HCT116 (cell line): ENCODE data around the gene REN. TPM values are rescaled to one million over a fixed set of nuclear protein-coding genes. Genes with fewer than 3 reads are reported as not detected.

Experiments
- ATAC-seq: fragments of 200-7000 bp; cut with Tn5 transposase; 2 replicates; pipeline ENCODE4 v1.9.1; 2020; ENCODE audit warnings: mild to moderate bottlenecking, moderate library complexity
- BruUV-seq: library from RNA; stranded (reverse); fragments of 400-500 nt; replicated peaks from 2 replicates; lab custom pipeline; 2021; lab: Mats Ljungman, UMichigan
- CTCF ChIA-PET: fragments of 300-600 bp; sonication (Branson Sonifier 250); formaldehyde crosslinking; loops from one replicate; lab custom pipeline; 2021; ENCODE audit warnings: antibody characterized with exemption; lab: Charles Lee
- POLR2A ChIA-PET: fragments of 300-600, 350-600 bp; sonication (Branson Sonifier 250); formaldehyde crosslinking; loops from one replicate; lab custom pipeline; 2021; ENCODE audit warnings: antibody characterized with exemption; lab: Charles Lee
- RAD21 ChIA-PET, 2 experiments: fragments of 300-600 bp; sonication (Branson Sonifier 250); formaldehyde crosslinking; loops; one replicate each; lab custom pipeline; 2023; ENCODE audit warnings: low total read pairs in 2 of 2; ENCODE audit not compliant: uncharacterized antibody in 2 of 2, unreplicated experiment in 2 of 2, low non-redundant PET in 1 of 2; lab: Charles Lee
- DNase-seq: peaks from one replicate; pipeline ENCODE4 v3.0.0-alpha.2; 2010; ENCODE audit warnings: low read depth, low spot score
- H2AFZ ChIP-seq: fragments of 200-600 bp; shearing (Covaris generic), sonication (generic); 2 replicates; pipeline ENCODE4 v1.6.1; 2017; ENCODE audit warnings: low read depth, mixed run types, mixed read lengths, antibody characterized with exemption, low read length; ENCODE audit not compliant: poor library complexity, severe bottlenecking
- H3K27ac ChIP-seq: 2 replicates; pipeline ENCODE4 v1.5.1; 2012; ENCODE audit warnings: low read depth, low read length
- H3K27me3 ChIP-seq: fragments of 200-600 bp; sonication (generic); 2 replicates; pipeline ENCODE4 v1.6.1; 2016; ENCODE audit warnings: mixed run types, low read length, mixed read lengths; ENCODE audit not compliant: insufficient read depth
- H3K36me3 ChIP-seq, 2 experiments: fragments of 200-500 bp in 1 of 2; fragments of 200-600 bp in 1 of 2; sonication (Bioruptor generic) in 1 of 2; sonication (generic) in 1 of 2; 2 replicates each; pipeline versions ENCODE4 v1.5.1 to v1.6.1; 2014 to 2016; ENCODE audit warnings: low read length in 2 of 2, inconsistent platforms in 1 of 2, mixed read lengths in 1 of 2, mixed run types in 1 of 2; ENCODE audit not compliant: insufficient read depth in 2 of 2, control insufficient read depth in 1 of 2
- H3K4me1 ChIP-seq, 2 experiments: fragments of 200-600 bp in 1 of 2; sonication (generic) in 1 of 2; 2 replicates each; pipeline versions ENCODE4 v1.5.1 to v1.6.1; 2012 to 2017; ENCODE audit warnings: low read length in 2 of 2, inconsistent platforms in 1 of 2, mild to moderate bottlenecking in 1 of 2, mixed read lengths in 1 of 2, mixed run types in 1 of 2, moderate library complexity in 1 of 2; ENCODE audit not compliant: insufficient read depth in 2 of 2, control insufficient read depth in 1 of 2
- H3K4me2 ChIP-seq: fragments of 200-600 bp; sonication (generic); 2 replicates; pipeline ENCODE4 v1.6.1; 2017; ENCODE audit warnings: mixed run types, low read length, mixed read lengths
- H3K4me3 ChIP-seq, 2 experiments: fragments of 200-600 bp in 1 of 2; sonication (generic) in 1 of 2; replicated peaks in 1 of 2; 2 replicates each; pipeline ENCODE4 v1.5.1; 2011 to 2016; ENCODE audit warnings: low read length in 2 of 2, control low read depth in 1 of 2, low read depth in 1 of 2, mild to moderate bottlenecking in 1 of 2, mixed read lengths in 1 of 2, mixed run types in 1 of 2
- H3K79me2 ChIP-seq: fragments of 200-600 bp; sonication (generic); 2 replicates; pipeline ENCODE4 v1.6.1; 2017; ENCODE audit warnings: mild to moderate bottlenecking, mixed run types, low read length, moderate library complexity, mixed read lengths; ENCODE audit not compliant: insufficient read depth
- H3K9ac ChIP-seq: fragments of 200-600 bp; sonication (generic); 2 replicates; pipeline ENCODE4 v1.6.1; 2016; ENCODE audit warnings: low read length, mixed read lengths
- H3K9me2 ChIP-seq: fragments of 200-600 bp; sonication (generic), shearing (Covaris generic); 2 replicates; pipeline ENCODE4 v1.6.1; 2017; ENCODE audit warnings: mixed run types, mild to moderate bottlenecking, moderate library complexity; ENCODE audit not compliant: insufficient read depth
- H3K9me3 ChIP-seq, 2 experiments: fragments of 200-500 bp in 1 of 2; fragments of 200-600 bp in 1 of 2; sonication (Bioruptor generic) in 1 of 2; sonication (generic) in 1 of 2; 2 replicates each; pipeline ENCODE4 v1.6.1; 2014 to 2017; ENCODE audit warnings: low read length in 2 of 2, mixed read lengths in 2 of 2, inconsistent platforms in 1 of 2, low read depth in 1 of 2, mild to moderate bottlenecking in 1 of 2, mixed run types in 1 of 2, moderate library complexity in 1 of 2; ENCODE audit not compliant: control insufficient read depth in 1 of 2, insufficient read depth in 1 of 2
- H4K20me1 ChIP-seq: fragments of 200-600 bp; sonication (generic), shearing (Covaris generic); 2 replicates; pipeline ENCODE4 v1.6.1; 2017; ENCODE audit warnings: mixed run types, mild to moderate bottlenecking, moderate library complexity; ENCODE audit not compliant: insufficient read depth
- ATF3 ChIP-seq: IDR thresholded peaks from 2 replicates; pipeline ENCODE4 v1.6.1; 2012
- ELF1 ChIP-seq: IDR thresholded peaks from 2 replicates; pipeline ENCODE4 v1.6.1; 2012; ENCODE audit warnings: low read depth, borderline replicate concordance
- EZH2 ChIP-seq: fragments of 200-600 bp; sonication (generic); IDR thresholded peaks from 2 replicates; pipeline ENCODE4 v1.6.1; 2017; ENCODE audit warnings: antibody characterized with exemption, mixed run types
- SP1 ChIP-seq: IDR thresholded peaks from 2 replicates; pipeline ENCODE4 v1.6.1; 2012; ENCODE audit warnings: low read depth
- SRF ChIP-seq: IDR thresholded peaks from 2 replicates; pipeline ENCODE4 v1.6.1; 2012; ENCODE audit warnings: low read depth
- TCF7L2 ChIP-seq: IDR thresholded peaks from 2 replicates; pipeline ENCODE4 v1.7.0; 2011; ENCODE audit warnings: borderline replicate concordance, inconsistent platforms; ENCODE audit not compliant: insufficient read depth, insufficient read length; ENCODE audit errors: extremely low read depth
- ZNF274 ChIP-seq: fragments of 200-500 bp; sonication (Bioruptor generic); IDR thresholded peaks from 2 replicates; pipeline ENCODE4 v1.6.1; 2014; ENCODE audit warnings: mild to moderate bottlenecking, low read depth, low read length, inconsistent platforms
- intact Hi-C: fragments of 100-400 bp; cut with micrococcal nuclease; formaldehyde crosslinking; loops from 2 replicates; pipeline ENCODE4 v1.10.0; 2022
- total RNA-seq: library from RNA; stranded (reverse); gene quantifications from one replicate; pipeline ENCODE4 v1.2.1, GENCODE V29; 2021; ENCODE audit not compliant: unreplicated experiment
- TF ChIP-seq, protein P1 (sequence below): IDR thresholded peaks from 2 replicates; pipeline ENCODE4 v1.6.1; 2012

The REN gene
- total RNA-seq, 1 experiment from 2014 or later, result 0.47 TPM

DNA sequence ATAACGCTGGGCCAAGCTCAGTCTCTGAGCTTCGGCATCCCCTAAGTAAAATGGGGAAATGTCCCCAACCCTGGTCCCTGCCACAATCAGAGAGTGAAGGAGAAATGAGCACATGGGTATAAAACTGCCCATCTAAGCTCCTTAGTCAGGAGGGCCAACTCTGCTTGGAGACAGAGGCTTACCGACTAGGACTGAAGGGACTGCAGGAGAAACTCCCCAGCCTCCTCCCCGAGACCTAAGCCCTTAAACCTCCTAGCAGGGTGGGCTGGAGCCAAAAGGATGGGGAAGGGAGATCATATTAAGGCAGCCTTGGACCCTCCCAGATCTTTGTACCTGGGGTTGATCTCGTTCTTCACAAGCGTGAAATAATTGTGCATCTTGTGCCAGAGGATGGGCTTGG lies 19.8 kb downstream of the REN start:
- RAD21 ChIA-PET, result no interaction called here
- CTCF ChIA-PET, result no interaction called here

DNA sequence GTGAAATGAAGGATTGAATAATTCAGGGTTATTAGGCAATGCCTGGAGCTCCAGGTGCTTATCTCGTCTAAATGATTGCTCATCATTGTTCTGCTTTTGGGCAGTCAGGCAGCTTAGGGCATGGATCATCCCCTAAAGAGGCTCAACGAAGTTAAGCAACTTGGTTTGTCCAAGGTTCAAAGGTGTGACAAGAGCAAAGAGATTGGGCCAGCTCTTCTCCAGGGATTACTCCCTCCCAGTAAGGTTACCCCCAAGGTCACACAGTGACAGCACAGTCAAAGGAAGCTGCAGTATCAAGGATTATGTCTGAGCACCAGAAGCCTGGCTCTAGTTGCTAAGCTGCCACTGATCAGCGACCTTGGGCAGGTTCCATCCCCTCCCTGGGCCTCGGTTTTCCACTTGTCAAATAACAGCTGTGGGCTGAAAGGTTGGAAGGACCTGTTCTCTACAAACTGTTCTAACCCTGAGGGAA lies 21.1 kb downstream of the REN start:
- H3K27ac ChIP-seq, result no peak overlapping the region
- H3K36me3 ChIP-seq, result no peaks in the 10 kb centered on the region
- no peaks in the 10 kb centered on the region for H3K27me3 ChIP-seq
- H3K4me2 ChIP-seq, result no peak overlapping the region
- H3K9me3 ChIP-seq, result no peaks in the 10 kb centered on the region
- H3K9ac ChIP-seq, result no peak overlapping the region
- no peak for ATAC-seq
- H3K9me2 ChIP-seq, result no peaks in the 10 kb centered on the region
- CTCF ChIA-PET, result interaction anchor here (0.6 kb wide), 1 partner anchor 550 kb away, joined by 3 read pairs; no protein-coding TSS in a partner anchor
- no peaks in the 10 kb centered on the region for H3K79me2 ChIP-seq
- RAD21 ChIA-PET, result no interaction called here
- intact Hi-C loops, result no loop called here
- BruUV-seq, result no TSS peak
- DNase-seq, result no peak
- H4K20me1 ChIP-seq, result no peaks in the 10 kb centered on the region
- H3K4me3 ChIP-seq, result no peak overlapping the region
- peaks cover 0 to 2% of the 10 kb centered on the region in 2 experiments; a peak in 1 of 4 replicates for H3K4me1 ChIP-seq
- POLR2A ChIA-PET, result no interaction called here
- H2AFZ ChIP-seq, result no peak overlapping the region
- no peak for TF ChIP-seq ATF3
- TF ChIP-seq, protein P1, sequence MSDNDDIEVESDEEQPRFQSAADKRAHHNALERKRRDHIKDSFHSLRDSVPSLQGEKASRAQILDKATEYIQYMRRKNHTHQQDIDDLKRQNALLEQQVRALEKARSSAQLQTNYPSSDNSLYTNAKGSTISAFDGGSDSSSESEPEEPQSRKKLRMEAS, result no peak

More for the DNA sequence above, 19.8 kb downstream of the REN start:
- BruUV-seq, result no TSS peak
- no peak for TF ChIP-seq SP1
- TF ChIP-seq SRF, result no peak
- TF ChIP-seq ATF3, result no peak
- TF ChIP-seq EZH2, result no peak
- no peak for TF ChIP-seq ZNF274
- TF ChIP-seq, protein P1, result no peak
- no peak for TF ChIP-seq ELF1
- no peak for TF ChIP-seq TCF7L2
- Histone ChIP-seq H3K9me3 (no peaks in the 10 kb centered on the region), H3K36me3 (no peaks in the 10 kb centered on the region), H3K4me2 (no peak overlapping the region), H3K27me3 (no peaks in the 10 kb centered on the region), H4K20me1 (no peaks in the 10 kb centered on the region), H3K9ac (no peak overlapping the region), H3K4me3 (no peak overlapping the region), H2AFZ (no peak overlapping the region), H3K79me2 (no peaks in the 10 kb centered on the region), H3K4me1 (peaks cover 0 to 13% of the 10 kb centered on the region in 2 experiments; a peak in 2 of 4 replicates), H3K27ac (no peak overlapping the region), H3K9me2 (no peaks in the 10 kb centered on the region)
- POLR2A ChIA-PET, result no interaction called here
- ATAC-seq (no peak), DNase-seq (no peak)
- intact Hi-C loops, result no loop called here
